ENCODE data around the gene TRIM7. TPM values are rescaled to one million over a fixed set of nuclear protein-coding genes. Genes with fewer than 3 reads are reported as not detected.
"Not testable (repeated sequence)": the region's sequence is repeated elsewhere in the genome, so short reads cannot be mapped to it uniquely, and the experiment has no call there.

Gene TRIM7
- total RNA-seq, 2 experiments from 2014 or later: 1.9 to 2.0 TPM

- CTCF ChIA-PET: interaction anchor here (1.1 to 1.4 kb wide), 3 partner anchors 12 to 378 kb away, joined by 3 to 5 read pairs (median 3); no protein-coding TSS in a partner anchor
- H3K27me3 Mint-ChIP-seq: peaks cover 25% of the 10 kb centered on the region
- H3K4me1 Mint-ChIP-seq: peaks cover 49% of the 10 kb centered on the region
- DNase-seq: peak; percentile 70
- H3K4me3 Mint-ChIP-seq: peak overlapping the region; percentile 68
- peak overlapping the region; percentile 82 for H3K27ac Mint-ChIP-seq
- H3K9me3 Mint-ChIP-seq; H3K36me3 Mint-ChIP-seq (ENCODE audit: low read depth): not testable (repeated sequence)
- POLR2A ChIA-PET: interaction anchor here (1.2 kb wide), 1 partner anchor 12 kb away, joined by 3 read pairs; no protein-coding TSS in a partner anchor
These were observed 44.1 kb downstream of the TRIM7 start for GRCh38 chr5:181160755-181161533.

DNA sequence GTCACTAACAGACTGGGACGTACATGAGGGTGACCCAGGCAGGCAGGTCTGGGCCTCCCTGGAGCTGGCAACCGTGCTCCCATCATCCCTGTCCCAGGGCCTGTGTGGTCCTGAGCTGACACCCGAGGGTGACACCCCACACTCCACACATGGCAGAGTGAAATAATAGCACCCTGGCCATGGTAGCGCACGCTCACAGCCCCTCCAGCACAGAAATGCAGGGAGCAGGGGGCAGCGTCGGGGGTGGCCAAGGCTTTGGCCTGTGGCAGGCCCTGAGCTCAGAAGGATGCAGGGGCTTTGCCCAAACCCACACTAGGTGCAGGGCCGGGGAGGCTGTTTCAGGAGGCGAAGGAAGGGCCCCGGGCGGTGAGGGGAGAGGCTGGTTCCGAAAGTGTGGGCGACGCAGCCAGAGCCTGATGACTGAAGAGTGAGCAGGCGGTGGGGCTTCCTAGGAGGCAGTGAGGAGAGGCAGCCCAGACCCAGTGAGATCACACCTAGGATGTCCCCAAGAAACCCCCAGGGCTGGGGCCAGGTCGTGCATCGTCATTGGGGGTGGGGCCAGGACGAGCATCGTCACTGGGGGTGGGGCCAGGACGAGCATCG, 44.7 kb downstream of the TRIM7 start:
- DNase-seq: peak; percentile 79
- Mint-ChIP-seq H3K27me3 (peaks cover 19% of the 10 kb centered on the region), H3K36me3 (ENCODE audit: low read depth) (peaks cover 2% of the 10 kb centered on the region), H3K9me3 (no peaks in the 10 kb centered on the region), H3K4me3 (peak overlapping the region; percentile 75), H3K4me1 (peaks cover 46% of the 10 kb centered on the region), H3K27ac (peak overlapping the region; percentile 79)
- ChIA-PET POLR2A (interaction anchor here (0.8 to 1.2 kb wide), 2 partner anchors 13 to 101 kb away, joined by 3 read pairs; no protein-coding TSS in a partner anchor), CTCF (interaction anchor here (1.0 to 1.4 kb wide), 3 partner anchors 13 to 377 kb away, joined by 3 to 4 read pairs (median 3); no protein-coding TSS in a partner anchor)

- peak; percentile 93 for DNase-seq
- ChIA-PET CTCF (interaction anchor here (1.0 to 1.4 kb wide), 4 partner anchors 14 to 377 kb away, joined by 3 to 6 read pairs (median 4); no protein-coding TSS in a partner anchor), POLR2A (interaction anchor here (0.8 to 1.2 kb wide), 2 partner anchors 13 to 102 kb away, joined by 3 read pairs; no protein-coding TSS in a partner anchor)
- Mint-ChIP-seq H3K36me3 (ENCODE audit: low read depth) (peaks cover 2% of the 10 kb centered on the region), H3K9me3 (peaks cover 3% of the 10 kb centered on the region), H3K27ac (peak overlapping the region; percentile 79), H3K4me1 (peaks cover 45% of the 10 kb centered on the region), H3K4me3 (peak overlapping the region; percentile 44), H3K27me3 (peaks cover 16% of the 10 kb centered on the region)
These were observed 45.5 kb downstream of the TRIM7 start for GRCh38 chr5:181159286-181160151.

- Mint-ChIP-seq H3K27ac (no peak overlapping the region), H3K36me3 (ENCODE audit: low read depth) (peaks cover 2% of the 10 kb centered on the region), H3K4me3 (no peak overlapping the region), H3K9me3 (peaks cover 5% of the 10 kb centered on the region), H3K27me3 (peaks cover 15% of the 10 kb centered on the region), H3K4me1 (peaks cover 42% of the 10 kb centered on the region)
- ChIA-PET POLR2A (interaction anchor here (1.0 kb wide), 1 partner anchor 327 kb away, joined by 3 read pairs; no protein-coding TSS in a partner anchor), CTCF (interaction anchor here (1.4 kb wide), 2 partner anchors 26 to 33 kb away, joined by 4 to 6 read pairs; no protein-coding TSS in a partner anchor)
- DNase-seq: no peak
These were observed 46.1 kb downstream of the TRIM7 start for GRCh38 chr5:181158869-181159268.

- Mint-ChIP-seq H3K4me3 (no peak overlapping the region), H3K36me3 (ENCODE audit: low read depth) (no peaks in the 10 kb centered on the region), H3K27ac (no peak overlapping the region), H3K9me3 (peaks cover 7% of the 10 kb centered on the region), H3K27me3 (peaks cover 8% of the 10 kb centered on the region), H3K4me1 (peaks cover 30% of the 10 kb centered on the region)
- CTCF ChIA-PET: interaction anchor here (0.8 kb wide), 1 partner anchor 28 kb away, joined by 3 read pairs; no protein-coding TSS in a partner anchor
- no peak for DNase-seq
- POLR2A ChIA-PET: interaction anchor here (0.7 kb wide), 1 partner anchor 35 kb away, joined by 3 read pairs; no protein-coding TSS in a partner anchor
These were observed 48.2 kb downstream of the TRIM7 start for GRCh38 chr5:181156758-181157157.

GRCh38 chr5:181153814-181154213, 51.2 kb downstream of the TRIM7 start:
- Mint-ChIP-seq H3K4me1 (peaks cover 11% of the 10 kb centered on the region), H3K27me3 (peaks cover 16% of the 10 kb centered on the region), H3K4me3 (no peak overlapping the region), H3K27ac (no peak overlapping the region), H3K36me3 (ENCODE audit: low read depth) (no peaks in the 10 kb centered on the region), H3K9me3 (peaks cover 7% of the 10 kb centered on the region)
- ChIA-PET POLR2A (no interaction called here), CTCF (no interaction called here)
- no peak for DNase-seq

GRCh38 chr5:181152406-181152805, 52.6 kb downstream of the TRIM7 start:
- peaks cover 7% of the 10 kb centered on the region for H3K9me3 Mint-ChIP-seq
- H3K4me1 Mint-ChIP-seq: peaks cover 11% of the 10 kb centered on the region
- no peaks in the 10 kb centered on the region for H3K36me3 Mint-ChIP-seq (ENCODE audit: low read depth)
- DNase-seq: no peak
- POLR2A ChIA-PET: no interaction called here
- peaks cover 15% of the 10 kb centered on the region for H3K27me3 Mint-ChIP-seq
- H3K4me3 Mint-ChIP-seq: no peak overlapping the region
- no peak overlapping the region for H3K27ac Mint-ChIP-seq
- CTCF ChIA-PET: no interaction called here

DNA sequence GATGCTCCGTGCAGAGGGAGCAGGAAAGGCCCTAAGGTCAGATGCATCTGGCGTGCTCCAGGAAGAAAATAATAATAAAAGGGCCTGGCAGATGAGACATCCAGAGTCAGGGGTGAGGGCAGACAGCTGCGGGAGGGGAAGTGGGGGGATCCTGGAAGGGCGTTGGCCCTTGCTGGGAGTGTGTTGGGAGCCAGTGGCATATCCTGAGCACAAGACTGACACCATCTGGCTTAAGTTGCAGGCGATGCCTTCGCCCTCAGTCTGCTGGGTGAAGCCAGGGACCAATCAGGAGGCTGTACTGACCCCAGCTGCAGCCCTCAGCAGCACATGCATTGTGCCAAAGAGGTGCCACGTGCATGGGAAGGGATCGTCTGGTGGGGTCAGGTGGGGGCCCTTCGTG, 53.9 kb downstream of the TRIM7 start:
- ChIA-PET CTCF (interaction anchor here (1.3 kb wide), 1 partner anchor 282 kb away, joined by 3 read pairs; no protein-coding TSS in a partner anchor), POLR2A (no interaction called here)
- Mint-ChIP-seq H3K27ac (no peak overlapping the region), H3K4me3 (no peak overlapping the region), H3K9me3 (peaks cover 7% of the 10 kb centered on the region), H3K36me3 (ENCODE audit: low read depth) (no peaks in the 10 kb centered on the region), H3K27me3 (peaks cover 19% of the 10 kb centered on the region), H3K4me1 (peaks cover 11% of the 10 kb centered on the region)
- no peak for DNase-seq

DNA sequence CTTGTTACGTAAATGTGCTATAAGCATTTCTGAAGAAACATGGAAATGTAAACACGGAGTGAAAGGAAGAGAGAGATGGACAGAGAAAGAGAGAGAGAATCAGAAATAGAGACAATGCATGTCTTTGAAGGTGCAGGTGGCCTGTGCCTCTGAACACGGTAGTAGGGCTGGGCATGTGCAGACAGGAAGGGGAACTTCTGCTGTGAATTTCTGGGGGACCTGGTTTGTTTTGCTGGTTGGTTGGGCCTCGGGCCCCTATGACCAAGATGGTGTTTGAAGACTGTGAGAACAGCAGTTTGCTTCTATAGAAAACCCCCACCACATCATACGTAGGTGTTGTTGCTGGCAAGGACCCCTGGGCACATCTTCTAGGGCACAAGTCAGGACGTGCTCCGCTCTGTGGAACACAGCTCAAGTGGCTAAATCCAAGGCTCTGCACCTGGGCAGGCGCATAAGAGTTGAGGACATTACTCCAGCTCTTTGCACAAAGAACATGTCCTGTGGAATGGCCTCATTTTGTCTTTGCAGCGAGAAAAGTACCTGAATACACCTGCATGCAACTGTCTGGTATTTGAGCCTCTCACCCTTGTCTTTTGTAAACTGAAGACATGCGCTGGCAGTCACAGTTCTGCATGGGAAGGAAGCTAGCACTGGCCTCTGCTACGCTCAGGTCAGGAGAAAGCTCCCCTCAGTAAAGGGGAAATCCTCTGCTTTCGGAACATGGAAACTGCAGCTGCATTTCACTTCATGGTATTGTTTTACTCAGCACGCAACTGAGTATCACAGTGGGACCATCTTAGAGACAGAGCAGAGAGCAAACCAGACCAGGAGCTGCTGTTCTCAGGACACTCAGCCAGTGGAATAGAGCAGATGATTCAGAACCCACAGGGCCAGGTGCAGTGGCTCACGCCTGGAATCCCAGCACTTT, 54.9 kb downstream of the TRIM7 start:
- peaks cover 8% of the 10 kb centered on the region for H3K9me3 Mint-ChIP-seq
- peaks cover 19% of the 10 kb centered on the region for H3K27me3 Mint-ChIP-seq
- ChIA-PET CTCF (no interaction called here), POLR2A (no interaction called here)
- no peak for DNase-seq
- no peak overlapping the region for H3K4me3 Mint-ChIP-seq
- H3K36me3 Mint-ChIP-seq (ENCODE audit: low read depth): no peaks in the 10 kb centered on the region
- peaks cover 9% of the 10 kb centered on the region for H3K4me1 Mint-ChIP-seq
- H3K27ac Mint-ChIP-seq: no peak overlapping the region

DNA sequence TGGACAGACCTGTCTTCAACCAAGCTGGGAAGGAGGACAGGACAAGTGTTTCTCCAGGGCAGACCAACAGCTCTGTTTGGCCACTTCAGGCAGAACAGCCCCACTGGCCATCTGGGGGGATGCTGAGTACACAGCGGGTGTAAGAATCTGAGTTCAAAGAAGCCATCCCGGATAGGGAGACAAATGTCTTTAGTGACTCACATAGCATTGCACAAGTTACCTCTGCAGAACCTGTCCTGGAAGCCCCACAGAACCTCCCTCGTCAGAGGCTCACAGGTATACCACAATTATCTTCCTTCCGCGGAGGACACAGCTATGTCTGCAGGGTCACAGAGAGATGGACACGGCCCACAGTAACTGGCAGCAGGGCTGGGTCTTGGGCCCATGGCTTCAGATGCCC, 55.6 kb downstream of the TRIM7 start:
- no peak for DNase-seq
- ChIA-PET CTCF (no interaction called here), POLR2A (no interaction called here)
- no peaks in the 10 kb centered on the region for H3K36me3 Mint-ChIP-seq (ENCODE audit: low read depth)
- H3K4me3 Mint-ChIP-seq: no peak overlapping the region
- peaks cover 6% of the 10 kb centered on the region for H3K9me3 Mint-ChIP-seq
- H3K27ac Mint-ChIP-seq: no peak overlapping the region
- H3K4me1 Mint-ChIP-seq: peaks cover 7% of the 10 kb centered on the region
- peaks cover 19% of the 10 kb centered on the region for H3K27me3 Mint-ChIP-seq

DNA sequence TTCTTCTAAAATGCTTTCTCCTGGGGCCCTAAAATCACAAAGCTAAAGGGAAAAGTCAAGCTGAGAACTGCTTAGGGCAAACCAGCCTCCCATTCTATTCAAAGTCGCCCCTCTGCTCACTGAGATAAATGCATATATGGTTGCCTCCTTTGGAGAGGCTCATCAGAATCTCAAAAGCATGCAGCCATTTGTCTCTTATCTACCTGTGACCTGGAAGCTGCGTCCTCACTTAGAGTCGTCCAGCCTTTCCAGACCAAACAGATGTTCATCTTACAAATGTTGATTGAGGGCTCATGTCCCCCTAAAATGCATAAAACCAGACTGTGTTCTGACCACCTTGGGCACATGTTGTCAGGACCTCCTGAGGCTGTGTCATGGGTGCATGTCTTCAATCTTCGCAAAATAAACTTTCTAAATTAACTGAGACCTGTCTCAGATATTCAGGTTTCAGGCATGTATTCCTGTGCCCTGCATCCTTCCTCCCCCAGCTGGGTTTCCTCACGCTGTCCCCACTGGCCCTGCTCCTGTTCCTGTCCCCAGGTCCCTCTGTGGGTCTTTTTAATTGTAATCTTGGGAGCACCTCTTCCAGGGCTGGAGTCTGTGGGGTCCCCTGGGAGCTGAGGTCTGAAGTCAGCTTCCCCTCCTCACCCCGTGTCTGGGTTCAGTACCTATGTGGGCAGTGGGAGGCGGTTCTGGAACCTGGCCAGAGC, 57.9 kb downstream of the TRIM7 start, which contains the start of gene OR2V2:
TSS of gene OR2V2 (plus strand) at position 660 of the 710 bp plus-strand sequence. CDS start 7,357 bp downstream, outside the sequence.
- CTCF ChIA-PET: interaction anchor here (0.8 kb wide), 1 partner anchor 13 kb away, joined by 3 read pairs; no protein-coding TSS in a partner anchor
- H3K27me3 Mint-ChIP-seq: peaks cover 29% of the 10 kb centered on the region
- DNase-seq; POLR2A ChIA-PET; H3K27ac Mint-ChIP-seq; H3K9me3 Mint-ChIP-seq; H3K4me1 Mint-ChIP-seq; H3K4me3 Mint-ChIP-seq; H3K36me3 Mint-ChIP-seq (ENCODE audit: low read depth): not testable (repeated sequence)

All from activated CD4-positive, alpha-beta memory T cell treated with anti-CD3 and anti-CD28 coated beads, Interleukin-2, amount 10 ng/mL, durations not matched to agents 7 days and 5 days (primary cell).